Measurements from ENCODE around the gene FAM131C.
"Not testable (repeated sequence)": the region's sequence is repeated elsewhere in the genome, so short reads cannot be mapped to it uniquely, and the experiment has no call there.

Gene FAM131C

GRCh38 chr1:16057314-16057915, 16.0 kb downstream of the FAM131C start:
- not testable (repeated sequence) for DNase-seq

GRCh38 chr1:16056521-16056912, 16.9 kb downstream of the FAM131C start:
- not testable (repeated sequence) for DNase-seq

- peak; percentile 81 for DNase-seq
Observed at GRCh38 chr1:16055613-16056520, 17.6 kb downstream of the FAM131C start.

- no peak for DNase-seq
Observed at GRCh38 chr1:16054598-16055540, 18.6 kb downstream of the FAM131C start.

- no peak for DNase-seq
Observed at GRCh38 chr1:16053781-16054502, 19.5 kb downstream of the FAM131C start.

- DNase-seq: not testable (repeated sequence)
Observed at GRCh38 chr1:16051949-16052348, 21.5 kb downstream of the FAM131C start.

- no peak for DNase-seq
Observed at GRCh38 chr1:16051039-16051438, 22.4 kb downstream of the FAM131C start.

- DNase-seq: no peak
Observed at GRCh38 chr1:16050328-16050727, 23.1 kb downstream of the FAM131C start.

- DNase-seq: no peak
Observed at GRCh38 chr1:16048573-16049189, 24.8 kb downstream of the FAM131C start.

GRCh38 chr1:16047791-16048475, 25.5 kb downstream of the FAM131C start:
- no peak for DNase-seq

GRCh38 chr1:16046842-16047241, 26.6 kb downstream of the FAM131C start:
- no peak for DNase-seq

- no peak for DNase-seq
Observed at GRCh38 chr1:16043950-16044349, 29.5 kb downstream of the FAM131C start.

GRCh38 chr1:16043521-16043920, 29.9 kb downstream of the FAM131C start, which contains the start of gene CLCNKB:
CLCNKB (plus strand) TSS chr1:16043782; CDS start chr1:16044493, 711 bp downstream.
- DNase-seq: no peak

- DNase-seq: not testable (repeated sequence)
Observed at GRCh38 chr1:16042654-16043053, 30.8 kb downstream of the FAM131C start.

GRCh38 chr1:16042096-16042495, 31.4 kb downstream of the FAM131C start:
- DNase-seq: no peak

GRCh38 chr1:16041200-16041599, 32.3 kb downstream of the FAM131C start:
- DNase-seq: no peak

- not testable (repeated sequence) for DNase-seq
Observed at GRCh38 chr1:16039871-16040270, 33.6 kb downstream of the FAM131C start.

- no peak for DNase-seq
Observed at GRCh38 chr1:16038620-16038912, 34.9 kb downstream of the FAM131C start.

GRCh38 chr1:16036461-16036860, 37.0 kb downstream of the FAM131C start:
- not testable (repeated sequence) for DNase-seq

GRCh38 chr1:16033103-16033632, 40.3 kb downstream of the FAM131C start:
- not testable (repeated sequence) for DNase-seq
